HEK293 (cell line): Measurements from ENCODE around the gene KDM6A.

Experiments
- CTCF ChIA-PET: fragments of 350-600 bp; formaldehyde crosslinking; extraction: SDS; loops from one replicate; lab custom pipeline; 2021; ENCODE audit warnings: antibody characterized with exemption; lab: Yijun Ruan, JAX
- POLR2A ChIA-PET: fragments of 300-600 bp; formaldehyde crosslinking; extraction: SDS; loops from one replicate; lab custom pipeline; 2020; ENCODE audit warnings: antibody characterized with exemption, inconsistent platforms; lab: Yijun Ruan, JAX
- H3K27ac ChIP-seq: fragments of 200-500 bp; sonication (Bioruptor generic); 2 replicates; pipeline ENCODE4 v1.5.1; 2014; ENCODE audit warnings: low read depth, low read length, control low read depth, inconsistent platforms; ENCODE audit errors: extremely low read depth
- H3K36me3 ChIP-seq, 2 experiments: fragments of 200-500 bp in 1 of 2; sonication (Bioruptor generic) in 1 of 2; 1 replicate in 1 of 2; 2 replicates in 1 of 2; pipeline ENCODE4 v1.5.1; 2014 to 2017; ENCODE audit warnings: inconsistent platforms in 2 of 2, low read length in 2 of 2; ENCODE audit not compliant: control insufficient read depth in 2 of 2, insufficient read depth in 1 of 2
- H3K4me1 ChIP-seq: fragments of 200-500 bp; sonication (Bioruptor generic); 2 replicates; pipeline ENCODE4 v1.5.1; 2014; ENCODE audit warnings: mild to moderate bottlenecking, low read length, inconsistent platforms; ENCODE audit not compliant: control insufficient read depth, insufficient read depth
- H3K4me3 ChIP-seq: 2 replicates; pipeline ENCODE4 v1.5.1; 2011; ENCODE audit warnings: low read depth, mild to moderate bottlenecking, control low read depth, low read length, moderate library complexity
- H3K9me3 ChIP-seq: fragments of 200-500 bp; sonication (Bioruptor generic); 2 replicates; pipeline ENCODE4 v1.5.1; 2014; ENCODE audit warnings: low read depth, low read length, inconsistent platforms; ENCODE audit not compliant: control insufficient read depth, insufficient read depth
- KLF16 ChIP-seq: fragments of 450-650 bp; formaldehyde crosslinking; IDR thresholded peaks from 2 replicates; pipeline ENCODE4 v1.5.1; 2017; ENCODE audit warnings: missing biosample characterization, missing genetic modification characterization
- PRDM1 ChIP-seq: fragments of 450-650 bp; formaldehyde crosslinking; IDR thresholded peaks from 2 replicates; pipeline ENCODE4; 2016; ENCODE audit warnings: missing biosample characterization, missing genetic modification characterization
- SETDB1 ChIP-seq: IDR thresholded peaks from one replicate; pipeline ENCODE4 v1.6.1; 2017; ENCODE audit warnings: mild to moderate bottlenecking, low read length, moderate library complexity, mixed read lengths; ENCODE audit not compliant: insufficient read length
- ZBTB1 ChIP-seq: fragments of 450-650 bp; formaldehyde crosslinking; IDR thresholded peaks from 2 replicates; pipeline ENCODE4 v1.5.1; 2016; ENCODE audit warnings: missing biosample characterization, missing genetic modification characterization
- ZBTB10 ChIP-seq: fragments of 450-650 bp; formaldehyde crosslinking; IDR thresholded peaks from 2 replicates; pipeline ENCODE4 v1.5.1; 2016; ENCODE audit warnings: missing biosample characterization, missing genetic modification characterization
- ZBTB17 ChIP-seq: fragments of 450-650 bp; formaldehyde crosslinking; IDR thresholded peaks from 2 replicates; pipeline ENCODE4 v1.5.1; 2016; ENCODE audit warnings: missing biosample characterization, missing genetic modification characterization
- ZBTB20 ChIP-seq: fragments of 450-650 bp; formaldehyde crosslinking; IDR thresholded peaks from 2 replicates; pipeline ENCODE4 v1.5.1; 2016; ENCODE audit warnings: missing biosample characterization, missing genetic modification characterization
- ZFP37 ChIP-seq: fragments of 450-650 bp; formaldehyde crosslinking; IDR thresholded peaks from 2 replicates; pipeline ENCODE4 v1.5.1; 2016; ENCODE audit warnings: missing biosample characterization, missing genetic modification characterization
- ZFP69B ChIP-seq: fragments of 450-650 bp; formaldehyde crosslinking; IDR thresholded peaks from 2 replicates; pipeline ENCODE4 v1.5.1; 2016; ENCODE audit warnings: missing biosample characterization, missing genetic modification characterization
- ZNF302 ChIP-seq: fragments of 450-650 bp; formaldehyde crosslinking; IDR thresholded peaks from 2 replicates; pipeline ENCODE4 v1.5.1; 2016; ENCODE audit warnings: missing biosample characterization, missing genetic modification characterization, low read depth
- ZNF335 ChIP-seq: fragments of 450-650 bp; formaldehyde crosslinking; conservative IDR thresholded peaks from 2 replicates; pipeline ENCODE4 v1.5.1; 2016; ENCODE audit warnings: missing biosample characterization, missing genetic modification characterization
- ZNF488 ChIP-seq: fragments of 450-650 bp; formaldehyde crosslinking; IDR thresholded peaks from 2 replicates; pipeline ENCODE4 v1.5.1; 2016; ENCODE audit warnings: missing biosample characterization, missing genetic modification characterization
- ZNF561 ChIP-seq: fragments of 450-650 bp; IDR thresholded peaks from 2 replicates; pipeline ENCODE4 v1.5.1; 2018; ENCODE audit warnings: missing biosample characterization, missing genetic modification characterization, borderline replicate concordance
- ZNF600 ChIP-seq: fragments of 450-650 bp; formaldehyde crosslinking; IDR thresholded peaks from 2 replicates; pipeline ENCODE4 v1.5.1; 2016; ENCODE audit warnings: missing biosample characterization, missing genetic modification characterization
- ZNF610 ChIP-seq: fragments of 450-650 bp; formaldehyde crosslinking; IDR thresholded peaks from 2 replicates; pipeline ENCODE4 v1.5.1; 2016; ENCODE audit warnings: missing biosample characterization, missing genetic modification characterization, borderline replicate concordance
- ZNF645 ChIP-seq: fragments of 450-650 bp; formaldehyde crosslinking; IDR thresholded peaks from 2 replicates; pipeline ENCODE4; 2016; ENCODE audit warnings: missing biosample characterization, missing genetic modification characterization
- ZNF660 ChIP-seq: fragments of 450-650 bp; IDR thresholded peaks from 2 replicates; pipeline ENCODE4 v1.5.1; 2018; ENCODE audit warnings: missing biosample characterization, mild to moderate bottlenecking, missing genetic modification characterization
- ZSCAN16 ChIP-seq: fragments of 450-650 bp; formaldehyde crosslinking; IDR thresholded peaks from 2 replicates; pipeline ENCODE4 v1.5.1; 2016; ENCODE audit warnings: missing biosample characterization, missing genetic modification characterization
- ZSCAN23 ChIP-seq: fragments of 450-650 bp; formaldehyde crosslinking; IDR thresholded peaks from 2 replicates; pipeline ENCODE4 v1.5.1; 2016; ENCODE audit warnings: missing biosample characterization, missing genetic modification characterization
- ZSCAN4 ChIP-seq: fragments of 450-650 bp; formaldehyde crosslinking; IDR thresholded peaks from 2 replicates; pipeline ENCODE4 v1.5.1; 2017; ENCODE audit warnings: missing biosample characterization, missing genetic modification characterization
- TF ChIP-seq, protein P1 (sequence below): sonication (generic); formaldehyde crosslinking; IDR thresholded peaks from 2 replicates; pipeline ENCODE4 v1.8.1; 2022; ENCODE audit warnings: mild to moderate bottlenecking, moderate library complexity, missing genetic modification reagents
- TF ChIP-seq, protein P2 (sequence below): fragments of 450-650 bp; formaldehyde crosslinking; optimal IDR thresholded peaks from 2 replicates; pipeline ENCODE3; 2016; ENCODE audit warnings: missing biosample characterization, mild to moderate bottlenecking, missing genetic modification characterization
- TF ChIP-seq, protein P3 (sequence below): fragments of 450-650 bp; IDR thresholded peaks from 2 replicates; pipeline ENCODE4 v1.5.1; 2018; ENCODE audit warnings: missing biosample characterization, missing genetic modification characterization

The KDM6A gene

DNA sequence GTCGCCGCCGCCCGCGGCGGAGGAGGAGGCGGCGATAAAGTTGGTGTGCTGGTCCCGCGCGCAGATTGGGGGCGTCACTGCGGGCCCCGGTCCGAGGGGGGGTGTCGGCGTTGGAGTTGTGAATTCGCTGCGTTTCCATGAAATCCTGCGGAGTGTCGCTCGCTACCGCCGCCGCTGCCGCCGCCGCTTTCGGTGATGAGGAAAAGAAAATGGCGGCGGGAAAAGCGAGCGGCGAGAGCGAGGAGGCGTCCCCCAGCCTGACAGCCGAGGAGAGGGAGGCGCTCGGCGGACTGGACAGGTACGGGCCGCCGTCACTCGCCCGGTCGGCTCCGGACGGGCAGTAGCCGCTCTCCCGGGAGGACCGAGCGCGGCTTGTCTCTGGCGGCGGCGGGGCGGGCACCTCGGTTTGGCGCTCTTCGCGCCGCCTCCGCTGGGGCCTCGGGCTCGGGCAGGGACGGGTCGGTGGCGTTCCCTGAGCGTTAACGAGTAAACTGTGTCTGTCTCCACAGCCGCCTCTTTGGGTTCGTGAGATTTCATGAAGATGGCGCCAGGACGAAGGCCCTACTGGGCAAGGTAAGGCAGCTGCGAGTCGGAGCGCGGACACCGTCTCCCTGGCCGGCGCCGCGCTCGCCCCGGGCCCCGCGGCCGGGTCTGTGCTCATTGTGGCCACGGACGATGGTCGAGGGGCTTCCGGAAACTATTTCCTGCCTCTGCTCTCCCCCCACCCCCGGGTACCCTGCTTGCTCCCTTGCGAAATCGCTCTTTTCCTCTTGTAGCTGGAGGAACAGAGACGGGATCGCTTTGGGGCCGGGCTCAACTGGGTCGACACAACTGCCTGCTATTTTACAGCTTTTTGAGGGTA is 658 bp downstream of the KDM6A start (continued):
- TF ChIP-seq, protein P1, sequence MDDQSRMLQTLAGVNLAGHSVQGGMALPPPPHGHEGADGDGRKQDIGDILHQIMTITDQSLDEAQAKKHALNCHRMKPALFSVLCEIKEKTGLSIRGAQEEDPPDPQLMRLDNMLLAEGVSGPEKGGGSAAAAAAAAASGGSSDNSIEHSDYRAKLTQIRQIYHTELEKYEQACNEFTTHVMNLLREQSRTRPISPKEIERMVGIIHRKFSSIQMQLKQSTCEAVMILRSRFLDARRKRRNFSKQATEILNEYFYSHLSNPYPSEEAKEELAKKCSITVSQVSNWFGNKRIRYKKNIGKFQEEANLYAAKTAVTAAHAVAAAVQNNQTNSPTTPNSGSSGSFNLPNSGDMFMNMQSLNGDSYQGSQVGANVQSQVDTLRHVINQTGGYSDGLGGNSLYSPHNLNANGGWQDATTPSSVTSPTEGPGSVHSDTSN (CRISPR knock-in tag), result peak; percentile 77; the same call in 1 of the 2 replicates
- TF ChIP-seq ZNF645 (tag by site-specific recombination) (no peak), ZNF610 (0 out of 2 replicates have a peak, but pooled peaks have one; percentile 27), ZNF660 (tag by site-specific recombination) (peak; percentile 32; the same call in 1 of the 2 replicates), ZNF302 (no peak), ZSCAN4 (tag by site-specific recombination) (no peak), ZBTB20 (peak; percentile 56), ZNF335 (tag by site-specific recombination) (peak; percentile 71), ZNF600 (tag by site-specific recombination) (peak; percentile 58), ZSCAN16 (tag by site-specific recombination) (no peak), ZFP37 (0 out of 2 replicates have a peak, but pooled peaks have one; percentile 31), ZBTB17 (tag by site-specific recombination) (peak; percentile 43), PRDM1 (tag by site-specific recombination) (peak; percentile 48; the same call in 1 of the 2 replicates), ZNF561 (tag by site-specific recombination) (0 out of 2 replicates have a peak, but pooled peaks have one; percentile 14)
- TF ChIP-seq, protein P2, sequence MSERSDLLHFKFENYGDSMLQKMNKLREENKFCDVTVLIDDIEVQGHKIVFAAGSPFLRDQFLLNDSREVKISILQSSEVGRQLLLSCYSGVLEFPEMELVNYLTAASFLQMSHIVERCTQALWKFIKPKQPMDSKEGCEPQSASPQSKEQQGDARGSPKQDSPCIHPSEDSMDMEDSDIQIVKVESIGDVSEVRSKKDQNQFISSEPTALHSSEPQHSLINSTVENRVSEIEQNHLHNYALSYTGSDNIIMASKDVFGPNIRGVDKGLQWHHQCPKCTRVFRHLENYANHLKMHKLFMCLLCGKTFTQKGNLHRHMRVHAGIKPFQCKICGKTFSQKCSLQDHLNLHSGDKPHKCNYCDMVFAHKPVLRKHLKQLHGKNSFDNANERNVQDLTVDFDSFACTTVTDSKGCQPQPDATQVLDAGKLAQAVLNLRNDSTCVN, result peak; percentile 79
- TF ChIP-seq, protein P3, sequence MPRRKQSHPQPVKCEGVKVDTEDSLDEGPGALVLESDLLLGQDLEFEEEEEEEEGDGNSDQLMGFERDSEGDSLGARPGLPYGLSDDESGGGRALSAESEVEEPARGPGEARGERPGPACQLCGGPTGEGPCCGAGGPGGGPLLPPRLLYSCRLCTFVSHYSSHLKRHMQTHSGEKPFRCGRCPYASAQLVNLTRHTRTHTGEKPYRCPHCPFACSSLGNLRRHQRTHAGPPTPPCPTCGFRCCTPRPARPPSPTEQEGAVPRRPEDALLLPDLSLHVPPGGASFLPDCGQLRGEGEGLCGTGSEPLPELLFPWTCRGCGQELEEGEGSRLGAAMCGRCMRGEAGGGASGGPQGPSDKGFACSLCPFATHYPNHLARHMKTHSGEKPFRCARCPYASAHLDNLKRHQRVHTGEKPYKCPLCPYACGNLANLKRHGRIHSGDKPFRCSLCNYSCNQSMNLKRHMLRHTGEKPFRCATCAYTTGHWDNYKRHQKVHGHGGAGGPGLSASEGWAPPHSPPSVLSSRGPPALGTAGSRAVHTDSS (tag by site-specific recombination), result 0 out of 2 replicates have a peak, but pooled peaks have one; percentile 9

- H3K4me1 ChIP-seq, result no peaks in the 10 kb centered on the region
- ChIA-PET CTCF (interaction anchor here (0.6 to 2.3 kb wide), 5 partner anchors 12 to 500 kb away, joined by 3 to 8 read pairs (median 3); no protein-coding TSS in a partner anchor), POLR2A (interaction anchor here (1.1 to 2.1 kb wide), 2 partner anchors 195 to 199 kb away, joined by 3 to 12 read pairs; no protein-coding TSS in a partner anchor)
- no peaks in the 10 kb centered on the region for H3K9me3 ChIP-seq
- peak overlapping the region; percentile 99 for H3K27ac ChIP-seq
- peak overlapping the region; percentile 94 for H3K4me3 ChIP-seq
- peaks cover 3 to 5% of the 10 kb centered on the region in 2 experiments for H3K36me3 ChIP-seq
- TF ChIP-seq ZBTB10 (no peak), ZFP69B (tag by site-specific recombination) (no peak), KLF16 (tag by site-specific recombination) (no peak), SETDB1 (no peak), ZNF488 (tag by site-specific recombination) (no peak), ZBTB1 (tag by site-specific recombination) (no peak), ZSCAN23 (0 out of 2 replicates have a peak, but pooled peaks have one; percentile 35)
- TF ChIP-seq, protein P1 (CRISPR knock-in tag), result no peak
These were observed 1.6 kb downstream of the KDM6A start for GRCh38 chrX:44874420-44875184.
